ENCODE data around the gene ARL16.

ARL16 gene

GRCh38 chr17:81666092-81666341, 17.6 kb downstream of the ARL16 start:
- DNase-seq, result no peak

GRCh38 chr17:81665205-81666091, 18.1 kb downstream of the ARL16 start:
- DNase-seq, result no peak

GRCh38 chr17:81664051-81664470, 19.5 kb downstream of the ARL16 start:
- no peak for DNase-seq

- DNase-seq, result no peak
Measured at GRCh38 chr17:81662002-81662401, 21.6 kb downstream of the ARL16 start.

- no peak for DNase-seq
Measured at GRCh38 chr17:81660441-81660840, 23.2 kb downstream of the ARL16 start.

GRCh38 chr17:81659038-81659437, 24.6 kb downstream of the ARL16 start:
- no peak for DNase-seq

- DNase-seq, result no peak
Measured at GRCh38 chr17:81656835-81657234, 26.8 kb downstream of the ARL16 start.

GRCh38 chr17:81656118-81656743, 27.4 kb downstream of the ARL16 start, which contains the start of gene PDE6G:
PDE6G (minus strand) TSS chr17:81656542; CDS start chr17:81653305, 3,237 bp downstream.
- no peak for DNase-seq

- no peak for DNase-seq
Measured at GRCh38 chr17:81655378-81656117, 28.0 kb downstream of the ARL16 start.

- no peak for DNase-seq
Measured at GRCh38 chr17:81652906-81653771, 30.5 kb downstream of the ARL16 start.

GRCh38 chr17:81651692-81652091, 31.9 kb downstream of the ARL16 start:
- DNase-seq, result no peak

- no peak for DNase-seq
Measured at GRCh38 chr17:81650951-81651350, 32.6 kb downstream of the ARL16 start.

GRCh38 chr17:81648707-81649085, 34.9 kb downstream of the ARL16 start:
- DNase-seq, result no peak

GRCh38 chr17:81648013-81648706, 35.4 kb downstream of the ARL16 start:
- DNase-seq, result no peak

- no peak for DNase-seq
Measured at GRCh38 chr17:81647640-81648012, 36.0 kb downstream of the ARL16 start.

- DNase-seq, result no peak
Measured at GRCh38 chr17:81646869-81647600, 36.6 kb downstream of the ARL16 start.

GRCh38 chr17:81644976-81645952, 38.3 kb downstream of the ARL16 start:
- no peak for DNase-seq

- no peak for DNase-seq
Measured at GRCh38 chr17:81644496-81644895, 39.1 kb downstream of the ARL16 start.

GRCh38 chr17:81641825-81642489, 41.6 kb downstream of the ARL16 start:
- DNase-seq, result no peak

GRCh38 chr17:81640011-81640410, 43.6 kb downstream of the ARL16 start:
- no peak for DNase-seq

All from NCI-H510A (cell line).